ENCODE measurements around the gene RPL41. TPM values are rescaled to one million over a fixed set of nuclear protein-coding genes. Genes with fewer than 3 reads are reported as not detected.

The RPL41 gene
- polyA plus RNA-seq, 3 donors = 2,986 to 5,048 (median 3,308) TPM

DNA sequence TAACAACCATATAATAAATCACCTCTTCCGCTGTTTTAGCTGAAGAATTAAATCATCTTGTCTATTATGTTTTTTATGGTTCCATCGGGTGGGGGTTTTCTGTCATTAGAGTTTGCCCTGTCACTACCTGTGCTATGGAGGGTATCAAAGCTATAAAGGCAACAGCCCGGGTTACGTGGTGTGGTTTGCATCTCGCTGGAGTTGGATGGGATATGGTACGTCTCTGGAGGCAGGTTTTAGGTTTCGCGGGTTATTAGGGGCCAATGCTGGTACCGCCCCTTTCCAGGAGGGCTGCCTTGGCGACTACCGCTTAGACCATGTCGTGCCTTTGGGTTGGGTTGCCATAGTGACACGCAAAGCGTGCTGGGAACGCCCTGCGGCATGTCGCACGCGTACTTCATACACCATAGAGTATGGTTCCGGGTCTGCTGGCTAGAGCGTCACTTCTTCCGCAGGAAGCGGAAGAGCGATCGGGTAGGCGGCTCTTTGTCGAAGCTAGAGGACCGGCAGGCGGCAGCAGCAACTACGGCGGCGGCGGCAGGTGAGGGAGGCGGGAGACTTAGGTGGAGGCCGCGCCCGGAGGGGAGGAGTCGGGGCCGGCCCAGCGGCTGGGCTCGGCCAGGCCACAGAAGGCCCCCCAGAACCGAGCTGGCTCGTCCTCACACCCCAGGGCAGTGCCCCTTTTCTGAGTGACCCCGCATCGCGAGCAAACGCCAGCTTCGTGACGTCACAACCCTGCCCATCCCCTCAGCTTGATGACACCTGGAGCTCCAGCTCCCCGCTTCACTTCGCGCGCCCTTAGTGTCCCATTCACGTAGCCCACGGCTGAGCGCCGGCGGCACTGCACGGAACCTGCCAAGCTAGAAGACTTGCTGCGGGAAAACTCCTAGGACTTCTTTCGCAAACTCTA, 1.6 kb downstream of the RPL41 start, which contains the start of gene ZC3H10:
Gene ZC3H10 (plus strand): TSS at position 489 of the 910 bp plus-strand sequence. CDS start 2,297 bp downstream, outside the sequence.
- Mint-ChIP-seq H3K4me3 (peak within 1 kb of the TSS; percentile 95 to 98), H3K27me3 (ENCODE audit: low read depth in 3 of 3) (no peaks in the 10 kb centered on the region), H3K27ac (peak within 1 kb of the TSS; percentile 97 to 100 (median 99)), H3K36me3 (peaks cover 36 to 39% of the 10 kb centered on the region in 2 donors), H3K9me3 (no peaks in the 10 kb centered on the region), H3K4me1 (peaks cover 38% of the 10 kb centered on the region)
- H3K36me3 ChIP-seq (replicated peaks in 1 of 2; ENCODE audit: control insufficient read depth in 1 of 2, insufficient read depth in 2 of 2, low read length in 2 of 2) = peaks cover 21 to 39% of the 10 kb centered on the region in 2 donors
- H3K4me2 ChIP-seq (replicated peaks; ENCODE audit: extremely low read depth, low read length, poor library complexity, severe bottlenecking) = peak within 1 kb of the TSS; percentile 85
- peaks cover 30 to 35% of the 10 kb centered on the region in 2 donors for H3K4me1 ChIP-seq (ENCODE audit: control insufficient read depth in 1 of 2, insufficient read depth in 2 of 2, low read length in 2 of 2)
- peak within 1 kb of the TSS; percentile 68 for H2AFZ ChIP-seq (ENCODE audit: insufficient read depth, low read depth, low read length, poor library complexity, severe bottlenecking)
- DNase-seq = peak; percentile 100
- H3K79me2 ChIP-seq (ENCODE audit: insufficient read depth, low read length) = peaks cover 62% of the 10 kb centered on the region
- peak within 1 kb of the TSS; percentile 92 to 98 for H3K27ac ChIP-seq (ENCODE audit: low read depth in 1 of 2, low read length in 2 of 2)
- peak within 1 kb of the TSS; percentile 91 for H3K9ac ChIP-seq (ENCODE audit: insufficient read depth, low read length, poor library complexity, severe bottlenecking)
- peak within 1 kb of the TSS; percentile 89 to 97 (median 89) for H3K4me3 ChIP-seq (replicated peaks in 1 of 3; ENCODE audit: low read depth in 2 of 3, low read length in 3 of 3)
- H3K27me3 ChIP-seq (ENCODE audit: control insufficient read depth in 2 of 2, insufficient read depth in 2 of 2, low read length in 2 of 2) = no peaks in the 10 kb centered on the region
- peaks cover 27% of the 10 kb centered on the region for H4K20me1 ChIP-seq (ENCODE audit: insufficient read depth, low read length)
- intact Hi-C loops (cut with micrococcal nuclease) = loop anchor here (2.0 to 10.0 kb wide), 7 partner anchors 34 to 293 kb away; partner anchors contain the start of genes RPS26 (in 2 of the 2), DNAJC14 (in 1 of the 2), MYL6 (in 1 of the 2) and MYL6B (in 1 of the 2)
- TF ChIP-seq CTCF (IDR thresholded peaks at IDR 0.05) = peak; percentile 44
- H3K9me3 ChIP-seq (replicated peaks in 1 of 2; ENCODE audit: control insufficient read depth in 1 of 2, insufficient read depth in 1 of 2, low read length in 2 of 2) = no peaks in the 10 kb centered on the region
- WGBS (ENCODE audit: insufficient coverage) = under 1% methylated on average over 60 of the region's 61 CpGs

DNA sequence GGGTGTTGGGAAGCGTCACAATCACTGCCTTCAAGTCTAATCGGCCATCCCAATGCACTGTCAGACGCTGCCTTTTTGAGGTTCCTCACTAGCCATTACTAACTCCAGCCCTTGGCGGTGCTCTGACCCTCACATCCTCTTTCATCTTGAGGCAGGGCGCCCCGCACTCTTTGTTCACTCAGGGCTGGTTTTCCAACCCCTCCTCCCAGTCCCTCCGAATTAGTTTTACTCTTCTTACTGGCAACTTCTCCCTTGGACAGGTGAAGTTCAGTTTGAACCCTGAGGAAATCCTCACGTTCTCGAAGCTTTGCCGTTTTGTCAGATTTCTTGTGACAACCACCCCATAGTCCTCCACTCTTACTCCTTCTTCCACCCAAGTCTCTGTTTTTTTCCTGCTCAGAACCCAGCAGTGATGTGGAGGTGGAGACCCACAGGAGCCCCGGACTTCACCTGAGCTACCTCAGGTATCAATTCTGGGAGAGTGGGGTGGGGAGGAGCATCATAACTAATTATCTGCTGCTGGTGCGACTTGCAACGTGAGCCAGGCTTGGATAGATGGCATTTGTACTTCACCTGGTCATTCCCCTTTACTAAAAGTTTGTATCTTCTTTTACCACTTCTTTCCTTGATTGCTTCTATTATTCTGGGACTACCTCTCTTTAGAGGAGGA, 2.4 kb downstream of the RPL41 start:
- peak overlapping the region; percentile 84 for H3K9ac ChIP-seq (ENCODE audit: insufficient read depth, low read length, poor library complexity, severe bottlenecking)
- H3K4me3 Mint-ChIP-seq = peak overlapping the region; percentile 95 to 98
- TF ChIP-seq CTCF (IDR thresholded peaks at IDR 0.05) = no peak
- H3K4me3 ChIP-seq (replicated peaks in 1 of 3; ENCODE audit: low read depth in 2 of 3, low read length in 3 of 3) = peak overlapping the region; percentile 49 to 97 (median 89)
- intact Hi-C loops (cut with micrococcal nuclease) = loop anchor here (2.0 to 10.0 kb wide), 7 partner anchors 33 to 294 kb away; partner anchors contain the start of genes RPS26 (in 2 of the 2), DNAJC14 (in 1 of the 2), MYL6 (in 1 of the 2) and MYL6B (in 1 of the 2)
- no peaks in the 10 kb centered on the region for H3K27me3 ChIP-seq (ENCODE audit: control insufficient read depth in 2 of 2, insufficient read depth in 2 of 2, low read length in 2 of 2)
- no peaks in the 10 kb centered on the region for H3K9me3 Mint-ChIP-seq
- peaks cover 16 to 31% of the 10 kb centered on the region in 2 donors for H3K36me3 ChIP-seq (replicated peaks in 1 of 2; ENCODE audit: control insufficient read depth in 1 of 2, insufficient read depth in 2 of 2, low read length in 2 of 2)
- H3K36me3 Mint-ChIP-seq = peaks cover 28 to 39% of the 10 kb centered on the region in 2 donors
- H3K79me2 ChIP-seq (ENCODE audit: insufficient read depth, low read length) = peaks cover 70% of the 10 kb centered on the region
- H3K4me1 ChIP-seq (ENCODE audit: control insufficient read depth in 1 of 2, insufficient read depth in 2 of 2, low read length in 2 of 2) = peaks cover 33 to 42% of the 10 kb centered on the region in 2 donors
- no peaks in the 10 kb centered on the region for H3K27me3 Mint-ChIP-seq (ENCODE audit: low read depth in 3 of 3)
- peak in 2 of 3 donors; percentile 69 to 80 for DNase-seq
- peak overlapping the region; percentile 96 to 100 (median 99) for H3K27ac Mint-ChIP-seq
- H2AFZ ChIP-seq (ENCODE audit: insufficient read depth, low read depth, low read length, poor library complexity, severe bottlenecking) = peak overlapping the region; percentile 68
- H3K27ac ChIP-seq (ENCODE audit: low read depth in 1 of 2, low read length in 2 of 2) = peak overlapping the region; percentile 92 to 98
- H4K20me1 ChIP-seq (ENCODE audit: insufficient read depth, low read length) = peaks cover 28% of the 10 kb centered on the region
- H3K9me3 ChIP-seq (replicated peaks in 1 of 2; ENCODE audit: control insufficient read depth in 1 of 2, insufficient read depth in 1 of 2, low read length in 2 of 2) = no peaks in the 10 kb centered on the region
- peaks cover 46% of the 10 kb centered on the region for H3K4me1 Mint-ChIP-seq
- WGBS (ENCODE audit: insufficient coverage) = 6% methylated on average over 12 of the region's 13 CpGs
- peak overlapping the region; percentile 85 for H3K4me2 ChIP-seq (replicated peaks; ENCODE audit: extremely low read depth, low read length, poor library complexity, severe bottlenecking)

All from CD14-positive monocyte (primary cell).